Measurements from ENCODE around the gene TOM1L1. TPM values are rescaled to one million over a fixed set of nuclear protein-coding genes. Genes with fewer than 3 reads are reported as not detected.

TOM1L1 gene
- total RNA-seq, 1 experiment from 2014 or later: 48.1 TPM

DNA sequence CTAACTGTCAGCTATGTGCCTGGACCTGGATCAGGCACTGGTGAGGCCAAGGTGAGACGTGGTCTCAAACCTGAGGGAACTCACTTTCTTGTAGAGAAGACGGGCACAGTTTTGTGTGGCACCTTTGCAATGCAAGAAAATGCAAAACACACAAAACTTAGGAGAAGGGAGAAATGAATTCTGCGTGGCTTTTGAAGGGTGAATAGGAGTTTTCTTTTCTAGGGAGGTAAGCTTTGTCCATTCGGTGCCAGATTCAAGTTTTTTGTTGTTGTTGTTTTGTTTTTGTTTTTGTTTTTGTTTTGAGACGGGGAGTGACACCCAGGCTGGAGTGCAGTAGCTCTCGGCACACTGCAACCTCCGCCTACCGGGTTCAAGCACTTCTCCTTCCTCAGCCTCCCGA, 1.4 kb downstream of the TOM1L1 start:
- Histone ChIP-seq H3K9me2 (replicated peaks; ENCODE audit: low read length) (no peaks in the 10 kb centered on the region), H3K79me2 (ENCODE audit: low read length) (peaks cover 19% of the 10 kb centered on the region; the same call in 1 of the 2 replicates), H3K36me3 (ENCODE audit: low read depth, low read length) (peaks cover 19% of the 10 kb centered on the region), H3K9ac (ENCODE audit: low read length) (peak overlapping the region; percentile 76; the same call in 1 of the 2 replicates), H3K4me1 (ENCODE audit: insufficient read depth, low read length) (peaks cover 6% of the 10 kb centered on the region), H3K4me3 (ENCODE audit: low read length) (no peak overlapping the region; the same call in none of the 2 replicates), H2AFZ (ENCODE audit: low read length) (peak overlapping the region; percentile 86; the same call in 1 of the 2 replicates), H4K20me1 (ENCODE audit: low read length) (peaks cover 3% of the 10 kb centered on the region; the same call in 1 of the 2 replicates), H3K9me3 (ENCODE audit: low read length) (no peaks in the 10 kb centered on the region), H3F3A (ENCODE audit: low read length, unreplicated experiment) (no peaks in the 10 kb centered on the region), H3K27me3 (ENCODE audit: low read length) (no peaks in the 10 kb centered on the region), H3K4me2 (ENCODE audit: low read length) (no peak overlapping the region; the same call in 1 of the 2 replicates), H3K27ac (ENCODE audit: low read length) (peak overlapping the region; percentile 8)
- ATAC-seq (no peak), DNase-seq (no peak)
- TF ChIP-seq, protein P1, sequence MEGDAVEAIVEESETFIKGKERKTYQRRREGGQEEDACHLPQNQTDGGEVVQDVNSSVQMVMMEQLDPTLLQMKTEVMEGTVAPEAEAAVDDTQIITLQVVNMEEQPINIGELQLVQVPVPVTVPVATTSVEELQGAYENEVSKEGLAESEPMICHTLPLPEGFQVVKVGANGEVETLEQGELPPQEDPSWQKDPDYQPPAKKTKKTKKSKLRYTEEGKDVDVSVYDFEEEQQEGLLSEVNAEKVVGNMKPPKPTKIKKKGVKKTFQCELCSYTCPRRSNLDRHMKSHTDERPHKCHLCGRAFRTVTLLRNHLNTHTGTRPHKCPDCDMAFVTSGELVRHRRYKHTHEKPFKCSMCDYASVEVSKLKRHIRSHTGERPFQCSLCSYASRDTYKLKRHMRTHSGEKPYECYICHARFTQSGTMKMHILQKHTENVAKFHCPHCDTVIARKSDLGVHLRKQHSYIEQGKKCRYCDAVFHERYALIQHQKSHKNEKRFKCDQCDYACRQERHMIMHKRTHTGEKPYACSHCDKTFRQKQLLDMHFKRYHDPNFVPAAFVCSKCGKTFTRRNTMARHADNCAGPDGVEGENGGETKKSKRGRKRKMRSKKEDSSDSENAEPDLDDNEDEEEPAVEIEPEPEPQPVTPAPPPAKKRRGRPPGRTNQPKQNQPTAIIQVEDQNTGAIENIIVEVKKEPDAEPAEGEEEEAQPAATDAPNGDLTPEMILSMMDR (conservative IDR thresholded peaks at IDR 0.05; ENCODE audit: low read depth, low read length): no peak
- ChIA-PET POLR2A (ENCODE audit: unreplicated experiment) (interaction anchor here (0.7 kb wide), 1 partner anchor 90 kb away, joined by 6 read pairs; no protein-coding TSS in a partner anchor), CTCF (no interaction called here)
- no TSS peak for BruUV-seq (replicated peaks)
- intact Hi-C loops (cut with micrococcal nuclease): loop anchor here (10.0 kb wide), 1 partner anchor 443 kb away; no protein-coding TSS in a partner anchor

GRCh38 chr17:54902611-54903010, 2.0 kb downstream of the TOM1L1 start:
- no peak overlapping the region for H3K27ac ChIP-seq (ENCODE audit: low read length)

GRCh38 chr17:54903375-54903774, 2.7 kb downstream of the TOM1L1 start:
- no peak for ATAC-seq
- intact Hi-C loops (cut with micrococcal nuclease): loop anchor here (10.0 kb wide), 1 partner anchor 441 kb away; no protein-coding TSS in a partner anchor
- Histone ChIP-seq H2AFZ (ENCODE audit: low read length) (no peak overlapping the region), H3K27me3 (ENCODE audit: low read length) (no peaks in the 10 kb centered on the region), H3K4me2 (ENCODE audit: low read length) (no peak overlapping the region), H3K9ac (ENCODE audit: low read length) (no peak overlapping the region), H3F3A (ENCODE audit: low read length, unreplicated experiment) (no peaks in the 10 kb centered on the region), H3K4me1 (ENCODE audit: insufficient read depth, low read length) (peaks cover 7% of the 10 kb centered on the region), H3K79me2 (ENCODE audit: low read length) (peaks cover 26% of the 10 kb centered on the region; the same call in 1 of the 2 replicates), H3K36me3 (ENCODE audit: low read depth, low read length) (peaks cover 32% of the 10 kb centered on the region), H3K9me3 (ENCODE audit: low read length) (no peaks in the 10 kb centered on the region), H3K27ac (ENCODE audit: low read length) (no peak overlapping the region), H3K4me3 (ENCODE audit: low read length) (no peak overlapping the region), H4K20me1 (ENCODE audit: low read length) (peaks cover 3% of the 10 kb centered on the region; the same call in 1 of the 2 replicates), H3K9me2 (replicated peaks; ENCODE audit: low read length) (no peaks in the 10 kb centered on the region)
- no TSS peak for BruUV-seq (replicated peaks)
- POLR2A ChIA-PET (ENCODE audit: unreplicated experiment): no interaction called here
- TF ChIP-seq EZH2phosphoT487 (IDR thresholded peaks at IDR 0.05; ENCODE audit: borderline replicate concordance, low read length): no peak
- no peak for TF ChIP-seq EZH2 (IDR thresholded peaks at IDR 0.05; ENCODE audit: low read length, unreplicated experiment)
- TF ChIP-seq, protein P1 (conservative IDR thresholded peaks at IDR 0.05; ENCODE audit: low read depth, low read length): no peak
- CTCF ChIA-PET: interaction anchor here (0.7 kb wide), 1 partner anchor 32 kb away, joined by 5 read pairs; no protein-coding TSS in a partner anchor
- DNase-seq: no peak

More at GRCh38 chr17:54902611-54903010, 2.0 kb downstream of the TOM1L1 start:
- CTCF ChIA-PET: no interaction called here
- Histone ChIP-seq H2AFZ (ENCODE audit: low read length) (no peak overlapping the region), H3K9me3 (ENCODE audit: low read length) (no peaks in the 10 kb centered on the region), H3F3A (ENCODE audit: low read length, unreplicated experiment) (no peaks in the 10 kb centered on the region), H3K27me3 (ENCODE audit: low read length) (no peaks in the 10 kb centered on the region), H3K79me2 (ENCODE audit: low read length) (peaks cover 22% of the 10 kb centered on the region; the same call in 1 of the 2 replicates), H3K4me1 (ENCODE audit: insufficient read depth, low read length) (peaks cover 6% of the 10 kb centered on the region), H3K36me3 (ENCODE audit: low read depth, low read length) (peaks cover 24% of the 10 kb centered on the region), H3K9ac (ENCODE audit: low read length) (no peak overlapping the region), H3K9me2 (replicated peaks; ENCODE audit: low read length) (no peaks in the 10 kb centered on the region), H3K4me2 (ENCODE audit: low read length) (no peak overlapping the region), H3K4me3 (ENCODE audit: low read length) (no peak overlapping the region), H4K20me1 (ENCODE audit: low read length) (peaks cover 3% of the 10 kb centered on the region; the same call in 1 of the 2 replicates)
- TF ChIP-seq, protein P1 (conservative IDR thresholded peaks at IDR 0.05; ENCODE audit: low read depth, low read length): no peak
- TF ChIP-seq EZH2 (IDR thresholded peaks at IDR 0.05; ENCODE audit: low read length, unreplicated experiment): no peak
- TF ChIP-seq EZH2phosphoT487 (IDR thresholded peaks at IDR 0.05; ENCODE audit: borderline replicate concordance, low read length): no peak
- intact Hi-C loops (cut with micrococcal nuclease): loop anchor here (10.0 kb wide), 1 partner anchor 442 kb away; no protein-coding TSS in a partner anchor
- no peak for DNase-seq
- no peak for ATAC-seq
- BruUV-seq (replicated peaks): no TSS peak
- POLR2A ChIA-PET (ENCODE audit: unreplicated experiment): interaction anchor here (0.7 kb wide), 1 partner anchor 89 kb away, joined by 6 read pairs; no protein-coding TSS in a partner anchor

Data from PC-3 (cell line).